RPMI8226 (cell line): ENCODE measurements around the gene ZFYVE9.
"Not testable (repeated sequence)": the region's sequence is repeated elsewhere in the genome, so short reads cannot be mapped to it uniquely, and the experiment has no call there.

ENCODE experiments used
- DNase-seq: peaks from one replicate; pipeline ENCODE4 v3.0.0-alpha.2; 2015

The ZFYVE9 gene

DNA sequence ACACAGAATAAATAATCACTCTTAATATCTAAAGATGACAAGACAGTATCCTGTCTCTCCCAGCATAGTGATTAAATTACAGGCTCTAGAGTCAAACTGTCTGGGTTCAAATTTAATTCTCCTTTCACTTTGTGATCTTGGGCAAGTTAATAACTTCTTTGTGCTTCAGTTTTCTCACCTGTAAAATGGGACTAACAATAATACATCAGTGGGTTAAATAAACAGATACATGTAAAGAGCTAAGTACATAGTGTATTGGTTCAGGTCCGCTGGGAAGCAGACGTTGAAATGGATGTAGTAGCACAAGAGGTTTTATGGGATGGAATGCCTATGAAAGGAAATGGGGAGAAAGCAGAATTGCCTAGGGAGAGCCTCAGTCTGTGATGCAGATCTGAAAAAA, 10.7 kb downstream of the ZFYVE9 start:
- DNase-seq = no peak

- no peak for DNase-seq
Observed at GRCh38 chr1:52153010-52153409, 11.1 kb downstream of the ZFYVE9 start.

- no peak for DNase-seq
Observed at GRCh38 chr1:52153898-52154297, 12.0 kb downstream of the ZFYVE9 start.

DNA sequence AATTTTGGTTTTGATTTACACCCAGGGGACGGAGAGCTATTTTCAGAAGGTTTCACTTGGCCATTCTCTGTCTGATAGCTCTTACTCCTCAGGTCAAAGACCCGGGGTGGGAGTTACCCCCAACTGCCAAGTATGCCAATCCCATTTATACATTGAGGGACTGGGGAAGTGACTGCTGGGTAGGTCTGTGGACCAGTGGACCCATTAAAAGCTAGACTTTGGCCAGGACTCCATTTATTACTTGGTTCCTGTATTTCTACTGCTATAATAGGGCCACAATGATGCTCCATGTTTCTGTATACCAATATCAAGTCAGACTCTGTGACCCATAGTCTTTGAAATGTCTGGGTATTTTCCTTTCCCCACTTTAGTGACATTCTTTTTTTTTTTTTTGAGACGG, 14.6 kb downstream of the ZFYVE9 start:
- no peak for DNase-seq

GRCh38 chr1:52157582-52157981, 15.7 kb downstream of the ZFYVE9 start:
- DNase-seq = no peak

- no peak for DNase-seq
Observed at GRCh38 chr1:52158218-52158617, 16.3 kb downstream of the ZFYVE9 start.

- no peak for DNase-seq
Observed at GRCh38 chr1:52159033-52159789, 17.3 kb downstream of the ZFYVE9 start.

DNA sequence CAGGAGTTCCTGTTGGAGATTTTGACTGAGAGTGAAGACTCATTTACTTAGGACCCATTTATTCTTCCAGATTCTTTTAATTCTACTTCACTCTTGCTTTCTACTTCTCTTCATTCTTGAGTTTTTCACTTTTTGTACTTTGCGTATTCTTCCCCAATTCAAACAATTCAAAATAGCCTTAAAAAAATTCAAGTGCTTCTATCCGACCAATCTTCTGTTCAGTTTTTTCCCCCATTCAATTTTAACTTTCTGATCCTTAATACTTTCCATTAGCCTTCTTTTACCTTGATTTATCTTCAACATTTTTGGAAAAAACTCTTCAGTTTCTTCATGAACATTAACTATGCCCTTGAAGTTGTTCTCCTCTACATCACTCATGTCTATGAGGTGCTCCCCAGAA, 21.1 kb downstream of the ZFYVE9 start:
- no peak for DNase-seq

DNA sequence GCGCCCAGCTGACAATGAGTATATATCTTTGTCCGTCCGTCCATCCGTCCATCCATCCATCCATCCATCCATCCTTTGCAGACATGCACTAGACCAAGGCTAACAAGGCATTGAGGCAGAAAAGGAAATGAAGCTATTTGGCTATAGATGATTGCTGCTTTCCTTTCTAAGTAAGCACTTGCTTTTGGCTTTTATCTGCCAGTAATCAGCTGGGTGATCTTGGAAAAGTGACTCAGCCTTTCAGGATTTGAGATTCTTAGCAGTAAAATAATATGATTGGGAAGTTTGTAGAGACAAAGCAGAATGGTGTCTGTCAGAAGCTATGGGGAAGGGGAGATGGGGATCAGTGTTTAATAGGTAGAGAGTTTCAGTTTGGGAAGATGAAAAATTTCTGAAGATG, 22.7 kb downstream of the ZFYVE9 start:
- no peak for DNase-seq

GRCh38 chr1:52166996-52167753, 25.3 kb downstream of the ZFYVE9 start:
- DNase-seq = no peak

- no peak for DNase-seq
Observed at GRCh38 chr1:52168373-52169080, 26.6 kb downstream of the ZFYVE9 start.

DNA sequence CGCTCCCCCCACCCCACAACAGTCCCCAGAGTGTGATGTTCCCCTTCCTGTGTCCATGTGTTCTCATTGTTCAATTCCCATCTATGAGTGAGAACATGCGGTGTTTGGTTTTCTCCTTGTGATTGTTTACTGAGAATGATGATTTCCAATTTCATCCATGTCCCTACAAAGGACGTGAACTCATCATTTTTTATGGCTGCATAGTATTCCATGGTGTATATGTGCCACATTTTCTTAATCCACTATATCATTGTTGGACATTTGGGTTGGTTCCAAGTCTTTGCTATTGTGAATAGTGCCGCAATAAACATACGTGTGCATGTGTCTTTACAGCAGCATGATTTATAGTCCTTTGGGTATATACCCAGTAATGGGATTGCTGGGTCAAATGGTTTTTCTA, 29.3 kb downstream of the ZFYVE9 start:
- not testable (repeated sequence) for DNase-seq

- no peak for DNase-seq
Observed at GRCh38 chr1:52179073-52179472, 37.2 kb downstream of the ZFYVE9 start.

- no peak for DNase-seq
Observed at GRCh38 chr1:52180176-52180575, 38.3 kb downstream of the ZFYVE9 start.

GRCh38 chr1:52181759-52182158, 39.9 kb downstream of the ZFYVE9 start:
- DNase-seq = not testable (repeated sequence)

GRCh38 chr1:52182328-52182727, 40.4 kb downstream of the ZFYVE9 start:
- DNase-seq = not testable (repeated sequence)

- no peak for DNase-seq
Observed at GRCh38 chr1:52182874-52183400, 41.0 kb downstream of the ZFYVE9 start.

GRCh38 chr1:52186449-52186848, 44.6 kb downstream of the ZFYVE9 start:
- DNase-seq = no peak

DNA sequence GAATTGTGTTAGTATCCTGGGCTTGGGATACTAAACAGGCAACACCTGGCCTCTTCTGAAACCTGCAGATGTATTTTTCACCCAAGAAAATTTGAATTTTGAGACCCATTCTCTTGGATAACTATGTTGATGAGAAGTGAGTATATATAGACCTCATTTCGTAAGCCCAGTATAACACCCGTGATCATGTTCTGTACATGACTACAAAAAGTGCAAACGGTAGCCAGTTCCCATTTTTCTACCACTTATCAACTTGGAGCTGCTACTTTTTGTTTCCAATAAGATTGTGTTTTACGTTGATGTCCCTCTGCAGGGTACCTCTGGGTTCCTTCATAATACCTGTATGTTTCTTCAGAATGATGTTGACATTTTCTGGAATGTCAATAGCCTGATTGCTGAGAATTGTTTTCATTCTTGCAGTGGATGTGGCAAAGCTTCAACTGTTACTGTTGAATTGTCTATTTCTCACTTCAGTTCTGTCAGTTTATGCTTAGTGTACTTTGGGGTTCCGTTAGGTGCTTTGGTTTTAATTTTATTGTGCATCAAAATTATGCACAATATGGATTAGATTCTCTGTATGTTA, 48.1 kb downstream of the ZFYVE9 start:
- no peak for DNase-seq

DNA sequence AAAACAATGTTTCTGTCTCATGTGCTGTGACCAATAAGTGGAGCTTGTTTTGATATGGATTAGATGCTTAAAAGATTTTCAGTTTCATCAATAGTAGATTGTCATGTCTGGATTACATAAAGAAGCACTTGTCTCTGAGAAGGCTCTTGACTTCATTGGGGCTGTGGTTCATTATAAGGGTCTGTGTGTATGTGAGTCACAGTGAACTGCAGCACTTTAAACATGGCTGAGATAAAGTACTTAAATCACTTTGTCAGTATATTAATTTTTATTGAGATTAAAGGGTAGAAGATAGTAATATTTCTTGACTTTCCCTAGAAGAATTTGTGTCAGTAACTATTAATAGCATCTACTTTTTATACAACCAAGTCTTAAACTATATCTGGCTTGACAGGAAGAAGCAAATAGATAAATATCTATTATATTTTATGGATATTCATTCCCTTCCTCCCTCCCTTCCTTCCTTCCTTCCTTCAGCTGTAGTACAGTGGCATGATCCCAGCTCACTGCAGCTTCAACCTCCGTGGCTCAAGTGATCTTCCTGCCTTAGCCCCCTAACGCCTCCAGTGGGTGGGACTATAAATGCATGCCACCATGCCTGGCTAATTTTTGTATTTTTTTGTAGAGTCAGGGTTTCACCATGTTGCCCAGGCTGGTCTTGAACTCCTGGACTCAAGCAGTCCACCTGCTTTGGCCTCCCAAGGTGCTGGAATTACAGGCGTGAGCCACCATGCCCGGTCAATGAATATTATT, 48.8 kb downstream of the ZFYVE9 start:
- DNase-seq = no peak

- no peak for DNase-seq
Observed at GRCh38 chr1:52191395-52191965, 49.6 kb downstream of the ZFYVE9 start.

GRCh38 chr1:52192024-52192423, 50.1 kb downstream of the ZFYVE9 start:
- DNase-seq = no peak
